ENCODE data around the gene SCN1B.
"Not testable (repeated sequence)": the region's sequence is repeated elsewhere in the genome, so short reads cannot be mapped to it uniquely, and the experiment has no call there.

SCN1B gene

GRCh38 chr19:35013041-35013819, 17.0 kb upstream of the SCN1B start:
- no peaks in the 10 kb centered on the region for H3K36me3 ChIP-seq (replicated peaks; ENCODE audit: insufficient read depth, low read length)
- H3F3A ChIP-seq (ENCODE audit: insufficient read depth, low read length): no peaks in the 10 kb centered on the region
- H3K9ac ChIP-seq (ENCODE audit: low read length): no peak overlapping the region
- no peaks in the 10 kb centered on the region for H3K79me2 ChIP-seq (ENCODE audit: low read length)
- no peak overlapping the region for H3K4me3 ChIP-seq (ENCODE audit: low read length)
- TF ChIP-seq EZH2 (optimal IDR thresholded peaks at IDR 0.05; ENCODE audit: low read depth, low read length): no peak
- peak; percentile 73 for TF ChIP-seq CTCF (IDR thresholded peaks at IDR 0.05; ENCODE audit: low read length)
- H3K9me2 ChIP-seq (replicated peaks; ENCODE audit: insufficient read depth, low read length): no peaks in the 10 kb centered on the region
- no peak overlapping the region for H3K4me2 ChIP-seq (ENCODE audit: low read depth, low read length)
- H3K4me1 ChIP-seq (ENCODE audit: low read length): no peaks in the 10 kb centered on the region
- no peaks in the 10 kb centered on the region for H4K20me1 ChIP-seq (ENCODE audit: insufficient read depth, low read length)
- peak; percentile 16 for DNase-seq
- no peaks in the 10 kb centered on the region for H3K9me3 ChIP-seq (replicated peaks; ENCODE audit: insufficient read depth, low read length)
- H3K27me3 ChIP-seq (replicated peaks; ENCODE audit: insufficient read depth, low read length): no peaks in the 10 kb centered on the region
- H2AFZ ChIP-seq (ENCODE audit: low read length): no peak overlapping the region
- H3K27ac ChIP-seq (ENCODE audit: low read length): no peak overlapping the region

GRCh38 chr19:35013820-35014754, 16.2 kb upstream of the SCN1B start:
- H3F3A ChIP-seq (ENCODE audit: insufficient read depth, low read length): no peaks in the 10 kb centered on the region
- no peaks in the 10 kb centered on the region for H3K79me2 ChIP-seq (ENCODE audit: low read length)
- H3K4me2 ChIP-seq (ENCODE audit: low read depth, low read length): no peak overlapping the region
- no peak overlapping the region for H3K27ac ChIP-seq (ENCODE audit: low read length)
- H3K27me3 ChIP-seq (replicated peaks; ENCODE audit: insufficient read depth, low read length): no peaks in the 10 kb centered on the region
- H3K9ac ChIP-seq (ENCODE audit: low read length): no peak overlapping the region
- no peaks in the 10 kb centered on the region for H3K36me3 ChIP-seq (replicated peaks; ENCODE audit: insufficient read depth, low read length)
- no peaks in the 10 kb centered on the region for H4K20me1 ChIP-seq (ENCODE audit: insufficient read depth, low read length)
- no peaks in the 10 kb centered on the region for H3K4me1 ChIP-seq (ENCODE audit: low read length)
- H3K9me2 ChIP-seq (replicated peaks; ENCODE audit: insufficient read depth, low read length): no peaks in the 10 kb centered on the region
- H2AFZ ChIP-seq (ENCODE audit: low read length): no peak overlapping the region
- no peak for DNase-seq
- TF ChIP-seq EZH2phosphoT487 (IDR thresholded peaks at IDR 0.05; ENCODE audit: low read length): no peak
- no peak for TF ChIP-seq CTCF (IDR thresholded peaks at IDR 0.05; ENCODE audit: low read length)
- no peak overlapping the region for H3K4me3 ChIP-seq (ENCODE audit: low read length)
- no peaks in the 10 kb centered on the region for H3K9me3 ChIP-seq (replicated peaks; ENCODE audit: insufficient read depth, low read length)

GRCh38 chr19:35014774-35015173, 15.5 kb upstream of the SCN1B start:
- H3K27ac ChIP-seq (ENCODE audit: low read length); H3K4me2 ChIP-seq (ENCODE audit: low read depth, low read length); H3K9me3 ChIP-seq (replicated peaks; ENCODE audit: insufficient read depth, low read length); DNase-seq; H2AFZ ChIP-seq (ENCODE audit: low read length); H3K9me2 ChIP-seq (replicated peaks; ENCODE audit: insufficient read depth, low read length); H3K79me2 ChIP-seq (ENCODE audit: low read length); H3F3A ChIP-seq (ENCODE audit: insufficient read depth, low read length); H4K20me1 ChIP-seq (ENCODE audit: insufficient read depth, low read length); H3K27me3 ChIP-seq (replicated peaks; ENCODE audit: insufficient read depth, low read length); H3K4me3 ChIP-seq (ENCODE audit: low read length); H3K4me1 ChIP-seq (ENCODE audit: low read length); H3K36me3 ChIP-seq (replicated peaks; ENCODE audit: insufficient read depth, low read length); H3K9ac ChIP-seq (ENCODE audit: low read length): not testable (repeated sequence)
